HG02885 (cell line): ENCODE results near the gene JMJD8.

Source experiments
- ATAC-seq: cut with Tn5 transposase; IDR thresholded peaks from one replicate; pipeline ENCODE4 v1.9.1; 2021; ENCODE audit warnings: mild to moderate bottlenecking; ENCODE audit not compliant: unreplicated experiment, poor library complexity

The JMJD8 gene

DNA sequence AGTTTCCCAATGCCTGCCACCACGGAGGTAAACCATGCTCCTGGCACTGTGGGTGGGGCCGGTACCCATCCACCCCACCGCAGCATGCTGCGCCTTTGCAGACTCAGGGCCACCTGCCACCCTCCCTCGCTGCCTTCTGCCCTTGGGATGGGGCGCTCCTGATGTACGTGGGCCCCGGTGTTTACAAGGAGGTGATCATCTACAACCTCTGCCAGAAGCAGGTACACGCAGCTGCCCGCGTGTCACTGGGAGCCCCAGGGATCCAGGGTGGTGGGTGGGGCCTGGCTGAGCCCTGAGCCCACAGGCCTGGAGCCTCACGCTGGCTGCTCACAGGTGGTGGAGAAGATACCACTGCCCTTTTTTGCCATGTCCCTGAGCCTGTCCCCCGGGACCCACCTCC is 17.6 kb downstream of the JMJD8 start:
- ATAC-seq, result no peak

DNA sequence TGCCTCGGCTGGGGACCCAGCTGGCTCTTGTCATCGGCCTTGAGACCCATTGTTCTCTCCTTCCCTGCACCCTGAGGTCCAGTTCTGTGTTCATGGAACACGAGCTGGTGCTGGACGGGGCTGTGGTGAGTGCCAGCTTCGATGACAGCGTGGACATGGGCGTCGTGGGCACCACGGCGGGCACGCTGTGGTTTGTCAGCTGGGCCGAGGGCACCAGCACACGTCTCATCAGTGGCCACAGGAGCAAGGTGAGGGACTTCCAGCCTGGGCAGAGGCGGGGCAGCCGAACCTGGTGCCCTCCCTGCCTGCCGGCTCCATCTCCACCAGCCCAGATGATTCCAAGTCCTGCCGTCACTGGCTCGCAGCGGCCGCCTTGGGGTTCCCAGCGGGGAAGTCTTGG is 21.5 kb downstream of the JMJD8 start:
- ATAC-seq, result no peak

GRCh38 chr16:662095-662494 is 22.0 kb downstream of the JMJD8 start:
- no peak for ATAC-seq

- ATAC-seq, result no peak
Observed at GRCh38 chr16:661184-661821, 22.8 kb downstream of the JMJD8 start.

- ATAC-seq, result peak; percentile 65
Observed at GRCh38 chr16:660459-661183, 23.5 kb downstream of the JMJD8 start.

DNA sequence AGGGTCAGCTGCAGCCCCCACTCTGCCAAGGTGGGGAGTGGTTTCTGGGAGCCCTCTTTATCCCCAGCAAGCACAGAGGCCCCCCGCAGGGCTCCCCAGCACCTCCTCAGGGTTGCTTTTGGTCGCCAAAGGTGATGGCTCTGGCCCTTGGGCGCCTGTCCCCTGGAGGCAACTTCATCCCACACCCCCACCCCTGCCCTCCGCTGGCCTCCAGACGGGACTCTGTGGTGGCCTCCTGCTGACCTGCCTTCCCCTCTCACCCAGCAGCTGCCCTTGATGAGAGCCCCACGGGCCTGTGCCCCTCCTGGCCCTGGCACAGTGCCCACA is 24.0 kb downstream of the JMJD8 start:
- no peak for ATAC-seq

GRCh38 chr16:659618-660017 is 24.5 kb downstream of the JMJD8 start:
- ATAC-seq, result no peak

GRCh38 chr16:658679-659571 is 25.2 kb downstream of the JMJD8 start:
- ATAC-seq, result no peak

- no peak for ATAC-seq
Observed at GRCh38 chr16:657487-657886, 26.6 kb downstream of the JMJD8 start.

DNA sequence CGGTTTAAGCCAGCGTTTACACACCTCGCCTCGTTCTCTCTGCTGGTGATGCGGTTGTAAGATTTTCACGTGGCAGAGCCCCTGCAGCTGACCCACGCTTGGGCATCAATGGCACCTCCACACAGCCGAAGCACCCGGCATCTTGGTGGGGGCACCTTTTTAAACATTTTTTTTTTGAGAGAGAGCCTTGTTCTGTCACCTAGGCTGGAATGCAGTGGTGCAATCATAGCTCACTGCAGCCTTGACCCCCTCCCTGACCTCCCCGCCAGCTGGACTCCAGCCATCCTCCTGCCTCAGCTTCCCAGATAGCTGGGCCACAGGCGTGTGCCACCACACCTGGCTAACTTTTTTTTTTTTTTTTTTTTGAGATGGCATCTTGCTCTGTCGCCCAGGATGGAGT is 30.1 kb downstream of the JMJD8 start:
- ATAC-seq, result no peak

GRCh38 chr16:652454-653305 is 31.5 kb downstream of the JMJD8 start:
- ATAC-seq, result no peak

- ATAC-seq, result no peak
Observed at GRCh38 chr16:651844-652243, 32.3 kb downstream of the JMJD8 start.

DNA sequence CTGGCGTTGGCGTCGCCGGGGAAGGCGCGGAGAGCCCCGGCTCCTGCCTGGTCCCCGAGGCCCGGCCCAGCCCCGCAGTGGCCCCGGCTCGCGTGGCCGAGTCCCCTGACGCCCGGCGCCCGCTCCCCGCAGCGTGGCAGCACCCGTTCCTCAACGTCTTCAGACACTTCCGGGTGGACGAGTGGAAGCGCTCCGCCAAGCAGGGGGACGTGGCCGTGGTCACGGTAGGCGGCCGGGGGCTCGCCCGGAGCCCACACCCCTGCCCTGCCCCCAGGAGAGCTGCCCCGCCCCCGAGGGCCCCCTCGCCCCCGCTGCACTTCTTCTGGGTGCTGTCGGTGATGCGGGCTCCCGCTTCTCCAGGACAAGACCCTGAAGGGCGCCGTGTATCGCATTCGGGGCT is 34.5 kb downstream of the JMJD8 start:
- peak; percentile 23 for ATAC-seq

DNA sequence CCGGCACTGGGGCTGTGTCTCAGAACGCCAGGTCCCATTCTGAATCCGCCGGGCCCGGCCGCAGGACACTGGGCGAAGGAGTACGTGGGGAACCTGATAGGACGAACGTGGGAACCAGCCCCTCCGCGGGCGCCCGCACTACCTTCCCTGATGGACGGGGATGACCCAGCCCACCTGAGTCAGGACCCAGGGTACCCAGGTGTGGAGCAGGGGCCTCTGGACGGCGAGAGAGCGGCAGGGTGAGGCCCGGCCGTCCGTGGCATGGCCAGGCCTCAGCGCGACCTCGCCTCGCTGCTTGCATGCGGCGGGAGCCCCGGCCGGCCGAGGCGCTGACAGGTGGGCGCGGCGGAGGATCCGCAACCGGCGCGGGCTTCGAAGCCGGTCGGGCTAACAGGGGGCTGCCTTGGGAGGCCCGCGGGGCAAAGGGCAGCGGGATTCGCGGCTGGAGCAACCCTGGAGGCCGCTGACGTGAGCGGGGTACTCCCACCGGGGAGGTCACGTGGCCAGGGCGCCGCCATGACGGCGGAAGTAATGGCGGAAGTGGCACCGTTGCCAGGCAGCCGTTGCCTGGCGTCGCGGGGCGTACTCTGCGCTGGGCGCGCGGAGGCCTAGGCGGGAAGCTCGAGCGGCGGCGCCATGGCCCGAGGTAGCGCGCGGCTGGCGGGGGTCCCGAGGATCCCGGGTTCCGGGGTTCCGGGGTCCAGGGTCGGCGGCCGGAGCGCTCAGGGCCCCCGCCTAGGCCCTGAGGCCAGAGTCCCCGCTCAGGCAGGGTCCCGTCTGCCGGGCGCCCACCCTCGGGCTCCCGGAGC is 35.1 kb downstream of the JMJD8 start, which contains the start of gene WDR90:
WDR90 (plus strand) TSS at position 585 of the 809 bp plus-strand sequence; CDS start at position 637, 52 bp downstream.
- ATAC-seq, result peak; percentile 79

GRCh38 chr16:648071-648780 is 35.9 kb downstream of the JMJD8 start:
- ATAC-seq, result no peak

- no peak for ATAC-seq
Observed at GRCh38 chr16:647173-647902, 36.8 kb downstream of the JMJD8 start.

DNA sequence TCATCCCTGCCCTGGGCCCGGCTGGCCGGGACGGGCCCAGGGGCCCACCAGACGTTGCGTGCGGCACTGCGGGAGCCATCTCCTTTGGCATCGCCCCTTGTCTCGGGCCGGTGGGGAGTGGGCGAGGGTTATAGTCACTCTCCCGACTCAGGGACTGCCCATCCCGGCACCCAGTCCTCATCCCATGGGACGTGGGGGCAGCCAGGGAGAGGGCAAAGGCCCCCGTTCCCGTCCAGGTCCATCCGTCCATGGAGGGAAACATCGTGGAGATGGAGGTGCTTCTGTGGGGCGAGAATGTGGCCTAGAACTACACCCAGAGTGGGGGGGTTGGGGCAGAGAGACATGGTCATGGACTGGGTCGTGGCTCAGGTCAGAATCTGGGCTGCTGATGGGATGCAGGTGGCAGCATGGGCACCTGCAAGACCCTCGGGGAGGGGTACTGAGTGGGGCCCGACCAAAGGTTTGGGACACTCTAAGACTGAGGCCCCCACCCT is 37.4 kb downstream of the JMJD8 start:
- no peak for ATAC-seq
